ENCODE measurements around the gene TRAPPC6A. TPM values are rescaled to one million over a fixed set of nuclear protein-coding genes. Genes with fewer than 3 reads are reported as not detected.

Gene TRAPPC6A
- total and polyA plus RNA-seq, 9 of the 15 experiments (the other 6 are each of a cell fraction or from before 2014, with no cell fraction given): 0.82 to 23.6 (median 11.6) TPM

DNA sequence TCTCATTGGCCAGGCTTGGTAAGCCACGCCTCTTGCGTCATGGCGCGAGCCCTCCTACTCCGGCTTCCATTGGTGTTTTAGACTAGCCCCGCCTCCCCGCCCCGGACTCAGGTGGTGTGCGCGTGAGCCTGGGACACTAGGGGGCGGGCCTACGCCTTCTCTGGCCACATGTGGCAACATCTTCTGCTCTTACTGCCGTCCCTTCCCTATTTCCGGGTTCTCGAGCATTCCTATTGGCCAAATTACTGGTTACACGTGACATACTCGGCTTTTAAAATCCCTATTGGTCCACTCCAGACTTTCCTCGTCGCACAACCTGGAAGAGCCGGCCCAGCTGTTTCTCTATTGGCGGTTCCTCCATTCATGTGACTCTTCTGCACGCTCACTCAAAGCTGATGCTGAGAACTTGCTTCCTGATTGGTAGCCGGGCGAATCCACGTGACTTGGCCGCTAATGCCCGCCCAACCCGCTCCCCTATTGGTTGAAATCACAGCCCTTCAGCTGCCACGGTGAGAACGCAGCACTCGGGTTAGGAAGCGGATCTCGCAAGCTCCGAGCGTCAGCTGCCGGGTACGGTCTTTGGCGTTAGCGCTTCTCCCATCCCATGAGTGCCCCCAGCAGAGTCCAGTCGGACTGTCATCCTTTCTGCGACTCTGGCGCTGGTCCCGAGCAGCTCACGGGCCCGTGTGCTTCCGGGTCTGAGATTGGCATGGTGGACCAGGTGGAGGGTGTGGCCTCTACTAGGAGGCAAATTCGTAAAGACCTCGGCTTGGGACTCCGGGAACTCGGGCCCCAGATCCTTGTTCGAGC is 430 bp upstream of the TRAPPC6A start, which contains the start of gene BLOC1S3 (continued):
- TF ChIP-seq, protein P1, sequence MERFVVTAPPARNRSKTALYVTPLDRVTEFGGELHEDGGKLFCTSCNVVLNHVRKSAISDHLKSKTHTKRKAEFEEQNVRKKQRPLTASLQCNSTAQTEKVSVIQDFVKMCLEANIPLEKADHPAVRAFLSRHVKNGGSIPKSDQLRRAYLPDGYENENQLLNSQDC (CRISPR knock-in tag; IDR thresholded peaks at IDR 0.05): no peak
- peak; percentile 42; the same call in 1 of the 2 replicates for TF ChIP-seq PHF8 (IDR thresholded peaks at IDR 0.05; ENCODE audit: borderline replicate concordance, low read length)
- TF ChIP-seq, protein P2, sequence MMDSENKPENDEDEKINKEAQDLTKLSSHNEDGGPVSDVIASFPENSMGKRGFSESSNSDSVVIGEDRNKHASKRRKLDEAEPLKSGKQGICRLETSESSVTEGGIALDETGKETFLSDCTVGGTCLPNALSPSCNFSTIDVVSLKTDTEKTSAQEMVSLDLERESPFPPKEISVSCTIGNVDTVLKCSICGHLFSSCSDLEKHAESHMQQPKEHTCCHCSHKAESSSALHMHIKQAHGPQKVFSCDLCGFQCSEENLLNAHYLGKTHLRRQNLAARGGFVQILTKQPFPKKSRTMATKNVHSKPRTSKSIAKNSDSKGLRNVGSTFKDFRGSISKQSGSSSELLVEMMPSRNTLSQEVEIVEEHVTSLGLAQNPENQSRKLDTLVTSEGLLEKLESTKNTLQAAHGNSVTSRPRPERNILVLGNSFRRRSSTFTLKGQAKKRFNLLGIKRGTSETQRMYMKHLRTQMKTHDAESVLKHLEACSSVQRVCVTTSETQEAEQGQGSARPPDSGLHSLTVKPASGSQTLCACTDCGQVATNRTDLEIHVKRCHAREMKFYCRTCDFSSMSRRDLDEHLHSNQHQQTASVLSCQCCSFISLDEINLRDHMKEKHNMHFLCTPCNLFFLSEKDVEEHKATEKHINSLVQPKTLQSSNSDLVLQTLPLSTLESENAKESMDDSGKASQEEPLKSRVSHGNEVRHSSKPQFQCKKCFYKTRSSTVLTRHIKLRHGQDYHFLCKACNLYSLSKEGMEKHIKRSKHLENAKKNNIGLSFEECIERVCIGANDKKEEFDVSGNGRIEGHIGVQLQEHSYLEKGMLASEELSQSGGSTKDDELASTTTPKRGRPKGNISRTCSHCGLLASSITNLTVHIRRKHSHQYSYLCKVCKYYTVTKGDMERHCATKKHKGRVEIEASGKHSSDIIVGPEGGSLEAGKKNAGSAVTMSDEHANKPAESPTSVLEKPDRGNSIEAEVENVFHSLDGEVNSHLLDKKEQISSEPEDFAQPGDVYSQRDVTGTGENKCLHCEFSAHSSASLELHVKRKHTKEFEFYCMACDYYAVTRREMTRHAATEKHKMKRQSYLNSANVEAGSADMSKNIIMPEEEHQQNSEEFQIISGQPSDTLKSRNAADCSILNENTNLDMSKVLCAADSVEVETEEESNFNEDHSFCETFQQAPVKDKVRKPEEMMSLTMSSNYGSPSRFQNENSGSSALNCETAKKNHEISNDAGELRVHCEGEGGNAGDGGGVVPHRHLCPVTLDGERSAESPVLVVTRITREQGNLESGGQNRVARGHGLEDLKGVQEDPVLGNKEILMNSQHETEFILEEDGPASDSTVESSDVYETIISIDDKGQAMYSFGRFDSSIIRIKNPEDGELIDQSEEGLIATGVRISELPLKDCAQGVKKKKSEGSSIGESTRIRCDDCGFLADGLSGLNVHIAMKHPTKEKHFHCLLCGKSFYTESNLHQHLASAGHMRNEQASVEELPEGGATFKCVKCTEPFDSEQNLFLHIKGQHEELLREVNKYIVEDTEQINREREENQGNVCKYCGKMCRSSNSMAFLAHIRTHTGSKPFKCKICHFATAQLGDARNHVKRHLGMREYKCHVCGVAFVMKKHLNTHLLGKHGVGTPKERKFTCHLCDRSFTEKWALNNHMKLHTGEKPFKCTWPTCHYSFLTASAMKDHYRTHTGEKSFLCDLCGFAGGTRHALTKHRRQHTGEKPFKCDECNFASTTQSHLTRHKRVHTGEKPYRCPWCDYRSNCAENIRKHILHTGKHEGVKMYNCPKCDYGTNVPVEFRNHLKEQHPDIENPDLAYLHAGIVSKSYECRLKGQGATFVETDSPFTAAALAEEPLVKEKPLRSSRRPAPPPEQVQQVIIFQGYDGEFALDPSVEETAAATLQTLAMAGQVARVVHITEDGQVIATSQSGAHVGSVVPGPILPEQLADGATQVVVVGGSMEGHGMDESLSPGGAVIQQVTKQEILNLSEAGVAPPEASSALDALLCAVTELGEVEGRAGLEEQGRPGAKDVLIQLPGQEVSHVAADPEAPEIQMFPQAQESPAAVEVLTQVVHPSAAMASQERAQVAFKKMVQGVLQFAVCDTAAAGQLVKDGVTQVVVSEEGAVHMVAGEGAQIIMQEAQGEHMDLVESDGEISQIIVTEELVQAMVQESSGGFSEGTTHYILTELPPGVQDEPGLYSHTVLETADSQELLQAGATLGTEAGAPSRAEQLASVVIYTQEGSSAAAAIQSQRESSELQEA (IDR thresholded peaks at IDR 0.05; ENCODE audit: low read depth): no peak
- TF ChIP-seq, protein P3, sequence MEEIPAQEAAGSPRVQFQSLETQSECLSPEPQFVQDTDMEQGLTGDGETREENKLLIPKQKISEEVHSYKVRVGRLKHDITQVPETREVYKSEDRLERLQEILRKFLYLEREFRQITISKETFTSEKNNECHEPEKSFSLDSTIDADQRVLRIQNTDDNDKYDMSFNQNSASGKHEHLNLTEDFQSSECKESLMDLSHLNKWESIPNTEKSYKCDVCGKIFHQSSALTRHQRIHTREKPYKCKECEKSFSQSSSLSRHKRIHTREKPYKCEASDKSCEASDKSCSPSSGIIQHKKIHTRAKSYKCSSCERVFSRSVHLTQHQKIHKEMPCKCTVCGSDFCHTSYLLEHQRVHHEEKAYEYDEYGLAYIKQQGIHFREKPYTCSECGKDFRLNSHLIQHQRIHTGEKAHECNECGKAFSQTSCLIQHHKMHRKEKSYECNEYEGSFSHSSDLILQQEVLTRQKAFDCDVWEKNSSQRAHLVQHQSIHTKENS (CRISPR knock-in tag; IDR thresholded peaks at IDR 0.05): no peak
- TF ChIP-seq, protein P4, sequence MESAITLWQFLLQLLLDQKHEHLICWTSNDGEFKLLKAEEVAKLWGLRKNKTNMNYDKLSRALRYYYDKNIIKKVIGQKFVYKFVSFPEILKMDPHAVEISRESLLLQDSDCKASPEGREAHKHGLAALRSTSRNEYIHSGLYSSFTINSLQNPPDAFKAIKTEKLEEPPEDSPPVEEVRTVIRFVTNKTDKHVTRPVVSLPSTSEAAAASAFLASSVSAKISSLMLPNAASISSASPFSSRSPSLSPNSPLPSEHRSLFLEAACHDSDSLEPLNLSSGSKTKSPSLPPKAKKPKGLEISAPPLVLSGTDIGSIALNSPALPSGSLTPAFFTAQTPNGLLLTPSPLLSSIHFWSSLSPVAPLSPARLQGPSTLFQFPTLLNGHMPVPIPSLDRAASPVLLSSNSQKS (CRISPR knock-in tag; IDR thresholded peaks at IDR 0.05): no peak
- TF ChIP-seq, protein P5, sequence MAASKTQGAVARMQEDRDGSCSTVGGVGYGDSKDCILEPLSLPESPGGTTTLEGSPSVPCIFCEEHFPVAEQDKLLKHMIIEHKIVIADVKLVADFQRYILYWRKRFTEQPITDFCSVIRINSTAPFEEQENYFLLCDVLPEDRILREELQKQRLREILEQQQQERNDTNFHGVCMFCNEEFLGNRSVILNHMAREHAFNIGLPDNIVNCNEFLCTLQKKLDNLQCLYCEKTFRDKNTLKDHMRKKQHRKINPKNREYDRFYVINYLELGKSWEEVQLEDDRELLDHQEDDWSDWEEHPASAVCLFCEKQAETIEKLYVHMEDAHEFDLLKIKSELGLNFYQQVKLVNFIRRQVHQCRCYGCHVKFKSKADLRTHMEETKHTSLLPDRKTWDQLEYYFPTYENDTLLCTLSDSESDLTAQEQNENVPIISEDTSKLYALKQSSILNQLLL (CRISPR knock-in tag; IDR thresholded peaks at IDR 0.05; ENCODE audit: borderline replicate concordance): no peak
- TF ChIP-seq CXXC5 (CRISPR knock-in tag; IDR thresholded peaks at IDR 0.05): peak; percentile 91
- TF ChIP-seq E2F3 (CRISPR knock-in tag; IDR thresholded peaks at IDR 0.05): no peak
- no peak for TF ChIP-seq ZSCAN29 (IDR thresholded peaks at IDR 0.05)
- TF ChIP-seq, protein P6, sequence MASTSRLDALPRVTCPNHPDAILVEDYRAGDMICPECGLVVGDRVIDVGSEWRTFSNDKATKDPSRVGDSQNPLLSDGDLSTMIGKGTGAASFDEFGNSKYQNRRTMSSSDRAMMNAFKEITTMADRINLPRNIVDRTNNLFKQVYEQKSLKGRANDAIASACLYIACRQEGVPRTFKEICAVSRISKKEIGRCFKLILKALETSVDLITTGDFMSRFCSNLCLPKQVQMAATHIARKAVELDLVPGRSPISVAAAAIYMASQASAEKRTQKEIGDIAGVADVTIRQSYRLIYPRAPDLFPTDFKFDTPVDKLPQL (IDR thresholded peaks at IDR 0.05; ENCODE audit: extremely low read depth, insufficient read length): no peak
- TF ChIP-seq ETV1 (tag; conservative IDR thresholded peaks at IDR 0.05; ENCODE audit: low read depth): 0 out of 2 replicates have a peak, but pooled peaks have one; percentile 41
- TF ChIP-seq FIP1L1 (IDR thresholded peaks at IDR 0.05; ENCODE audit: low read depth, low read length, poor library complexity, severe bottlenecking): no peak
- no peak for TF ChIP-seq ZNF140 (CRISPR knock-in tag; IDR thresholded peaks at IDR 0.05)
- no peak for TF ChIP-seq PHB2 (IDR thresholded peaks at IDR 0.05; ENCODE audit: low read depth)

Measured in K562 (cell line).